HG03558 (cell line): ENCODE data around the gene HSPBP1.
A peak's percentile ranks its signal among the peaks of the same experiment; 100 is the strongest.

Experiments
- ATAC-seq: cut with Tn5 transposase; IDR thresholded peaks from one replicate; pipeline ENCODE4 v1.9.1; 2021; ENCODE audit warnings: moderate number of reproducible peaks; ENCODE audit not compliant: unreplicated experiment; ENCODE audit errors: extremely low read depth

The HSPBP1 gene

GRCh38 chr19:55257461-55258420 lies 22.2 kb downstream of the HSPBP1 start:
- ATAC-seq, result no peak

GRCh38 chr19:55256562-55257460 lies 23.1 kb downstream of the HSPBP1 start:
- ATAC-seq, result no peak

- no peak for ATAC-seq
Observed at GRCh38 chr19:55255618-55256423, 24.1 kb downstream of the HSPBP1 start.

DNA sequence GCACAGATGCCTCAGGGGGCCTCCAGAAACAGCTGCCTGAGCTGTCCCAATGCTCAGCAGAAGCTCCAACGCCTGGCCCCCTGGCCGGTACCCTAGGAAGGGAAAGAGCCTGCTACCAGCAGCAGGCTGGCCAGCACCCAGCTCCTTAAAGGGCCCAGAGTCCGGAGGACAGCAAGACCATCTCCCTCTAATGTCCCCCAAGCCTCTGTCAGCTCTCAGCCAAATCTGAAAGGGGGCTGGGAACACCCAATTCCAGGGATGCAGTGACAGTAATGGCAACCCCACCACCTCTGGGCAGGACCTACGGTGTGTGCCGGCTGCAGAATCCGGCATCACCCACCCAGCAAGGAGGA lies 25.3 kb downstream of the HSPBP1 start:
- ATAC-seq, result no peak

- peak; percentile 28 for ATAC-seq
Observed at GRCh38 chr19:55253842-55254624, 25.9 kb downstream of the HSPBP1 start.

DNA sequence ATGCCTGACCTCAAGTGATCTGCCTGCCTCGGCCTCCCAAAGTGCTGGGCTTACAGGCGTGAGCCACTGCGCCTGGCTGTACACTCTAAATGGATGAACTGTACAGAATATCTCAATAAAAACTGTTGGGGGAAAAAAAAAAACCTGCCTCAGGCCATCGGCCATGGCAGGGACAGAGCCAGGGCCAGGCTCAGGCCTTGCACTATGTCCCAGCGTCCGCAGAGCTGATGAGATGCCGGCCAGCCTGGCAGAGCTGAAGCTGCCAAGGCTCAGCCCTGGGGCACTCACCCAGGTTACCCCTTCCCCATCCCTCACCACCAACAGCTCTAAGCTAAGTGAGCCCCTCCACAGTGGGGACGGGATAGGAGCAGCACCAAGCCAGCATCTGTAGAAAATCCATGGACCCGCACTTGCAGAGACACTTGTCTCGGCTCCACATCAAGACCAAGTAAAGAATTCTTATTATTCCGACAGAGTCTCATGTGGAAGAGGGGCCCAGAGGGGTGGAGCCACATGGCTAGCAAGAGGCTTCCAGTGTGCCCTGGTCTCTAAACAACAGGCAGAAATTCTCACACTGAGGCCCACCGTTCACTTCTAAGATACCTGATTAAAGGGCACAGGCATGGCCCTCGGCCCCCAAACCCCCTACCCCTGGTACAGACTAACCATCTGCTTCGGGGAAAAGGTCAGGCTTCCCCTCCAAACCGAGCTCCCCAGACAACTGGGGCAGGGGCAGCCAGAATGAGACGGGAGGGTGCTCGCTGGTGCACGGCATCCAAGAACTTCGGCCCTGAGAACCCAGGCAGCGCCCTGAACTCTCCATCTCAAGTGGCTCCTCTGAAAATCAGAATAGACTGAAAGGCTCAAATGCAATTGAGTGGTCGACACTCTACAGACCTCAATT lies 26.9 kb downstream of the HSPBP1 start:
- ATAC-seq, result no peak

GRCh38 chr19:55251341-55252081 lies 28.4 kb downstream of the HSPBP1 start:
- no peak for ATAC-seq

DNA sequence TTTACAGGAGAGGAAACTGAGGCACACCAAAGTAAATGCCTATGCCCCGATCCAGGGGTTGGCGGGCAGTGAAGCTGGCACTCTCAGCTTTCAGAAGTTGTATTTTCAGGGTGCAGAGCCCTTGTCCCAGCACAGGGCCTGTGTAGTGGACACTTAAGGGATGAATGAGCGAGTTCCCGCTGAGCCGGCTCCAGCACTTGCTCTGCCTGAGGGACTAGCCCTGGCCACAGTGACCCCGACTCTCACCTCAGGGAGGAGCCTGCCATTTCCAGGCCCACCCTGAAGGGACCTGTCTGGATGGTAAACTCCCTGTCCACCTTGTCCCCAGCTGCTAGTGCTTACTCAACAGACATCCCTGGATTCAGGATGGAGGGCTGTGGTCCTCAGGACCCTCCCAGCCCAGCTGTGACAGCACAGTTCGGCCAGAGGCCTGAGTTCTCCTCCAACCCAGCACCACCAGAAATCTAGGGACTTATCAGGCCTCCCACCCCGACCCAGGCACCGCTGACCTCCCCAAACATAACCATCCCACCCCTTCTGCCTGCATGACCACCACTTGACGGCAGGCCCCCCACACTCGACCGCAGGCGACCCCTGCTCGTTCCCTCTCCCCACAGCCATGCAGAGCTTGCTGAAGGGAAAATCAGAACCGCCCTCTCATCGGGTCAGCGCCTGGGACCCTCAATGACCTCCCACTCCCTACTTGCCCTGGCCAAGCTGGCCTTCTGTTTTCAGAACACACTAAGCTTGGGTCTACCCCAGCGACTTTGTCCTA lies 29.5 kb downstream of the HSPBP1 start:
- no peak for ATAC-seq

DNA sequence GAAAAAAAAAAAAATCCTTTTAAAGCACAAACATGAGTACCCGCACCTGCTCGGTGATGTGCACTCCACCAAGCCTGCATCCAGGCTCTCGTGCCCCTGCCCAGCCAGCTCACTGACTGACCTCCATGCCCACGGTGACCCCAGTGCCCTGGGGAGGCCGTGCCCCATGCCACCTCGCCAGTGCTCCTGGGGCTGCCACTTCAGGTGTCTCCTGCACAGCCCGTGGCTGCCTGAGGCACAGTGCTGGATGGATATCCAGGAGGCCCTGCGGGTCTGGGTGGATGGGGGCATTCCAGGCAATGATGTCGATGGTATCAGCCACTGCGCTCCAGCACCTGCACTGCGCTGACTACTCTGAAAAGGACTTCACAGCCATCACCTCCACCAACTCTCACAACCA lies 30.1 kb downstream of the HSPBP1 start:
- no peak for ATAC-seq

GRCh38 chr19:55248704-55249103 lies 31.2 kb downstream of the HSPBP1 start:
- no peak for ATAC-seq

- ATAC-seq, result no peak
Observed at GRCh38 chr19:55248166-55248675, 31.7 kb downstream of the HSPBP1 start.

DNA sequence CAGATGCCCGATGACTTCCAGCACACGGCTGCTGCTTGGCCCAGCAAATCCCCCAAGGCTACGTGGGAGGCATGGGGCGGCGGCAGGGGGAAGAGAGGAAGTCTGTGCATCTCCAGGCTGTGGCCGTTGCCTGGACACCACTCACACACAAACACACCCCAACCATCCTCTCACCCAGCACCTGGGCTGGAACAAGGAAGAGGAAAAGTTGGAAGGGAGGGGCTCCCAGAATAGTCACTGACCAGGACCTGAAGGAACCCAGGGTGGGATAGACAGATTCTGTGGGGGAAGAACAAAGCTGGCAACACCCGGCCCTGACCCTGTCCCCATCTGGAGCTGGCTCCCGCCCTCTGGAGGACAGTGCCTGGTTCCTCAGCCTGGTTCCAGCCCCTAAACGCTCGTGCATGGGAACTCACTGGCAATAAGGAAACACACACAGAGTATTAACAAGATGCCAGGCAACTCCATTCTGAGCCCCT lies 32.2 kb downstream of the HSPBP1 start:
- ATAC-seq, result no peak

DNA sequence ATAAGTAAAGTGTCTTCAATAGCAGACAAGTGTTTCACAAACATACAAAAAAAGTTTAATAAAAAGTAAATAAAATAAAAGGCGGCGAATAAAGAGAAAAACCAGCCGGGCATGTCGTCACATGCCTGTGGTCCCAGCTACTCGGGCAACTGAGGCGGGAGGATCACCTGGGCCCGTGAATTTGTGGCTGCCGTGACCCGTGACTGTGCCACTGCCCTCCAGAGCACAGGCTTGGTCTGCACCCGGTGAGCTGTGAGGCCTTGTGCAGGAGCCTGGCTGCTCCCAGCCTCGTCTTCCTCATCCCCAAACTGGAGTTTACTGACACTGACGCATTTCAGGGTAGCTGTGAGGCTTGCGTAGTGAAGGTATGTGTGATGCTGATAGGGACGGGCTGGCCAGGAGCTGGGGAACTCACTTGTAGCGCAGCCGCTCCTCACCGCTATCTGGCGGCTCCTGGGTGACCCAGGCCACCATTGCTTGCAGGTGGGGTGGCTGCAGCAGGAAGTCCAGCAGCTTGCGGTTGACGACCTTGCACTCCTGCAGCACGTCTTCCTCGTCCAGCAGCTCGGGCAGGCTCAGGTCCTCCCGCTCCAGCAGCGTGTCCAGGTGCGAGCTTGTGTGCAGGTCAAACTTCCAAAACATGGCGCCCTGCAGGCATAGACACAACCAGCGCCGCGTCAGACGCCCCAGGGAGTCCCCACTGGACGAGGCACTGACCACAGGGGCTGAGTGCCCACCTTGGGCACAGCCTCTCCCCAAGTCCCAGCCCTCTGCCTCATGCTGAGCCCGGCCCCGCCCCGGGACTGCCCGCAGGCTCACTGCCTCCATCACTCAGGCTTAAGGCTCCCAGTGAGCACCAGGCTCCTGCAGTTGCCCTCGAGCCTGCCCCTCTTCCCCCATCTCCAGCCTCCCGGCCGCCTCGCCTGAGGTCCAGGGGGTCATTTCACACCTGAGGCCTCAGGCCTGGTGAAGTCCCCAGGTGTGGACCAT lies 33.2 kb downstream of the HSPBP1 start:
- ATAC-seq, result no peak

DNA sequence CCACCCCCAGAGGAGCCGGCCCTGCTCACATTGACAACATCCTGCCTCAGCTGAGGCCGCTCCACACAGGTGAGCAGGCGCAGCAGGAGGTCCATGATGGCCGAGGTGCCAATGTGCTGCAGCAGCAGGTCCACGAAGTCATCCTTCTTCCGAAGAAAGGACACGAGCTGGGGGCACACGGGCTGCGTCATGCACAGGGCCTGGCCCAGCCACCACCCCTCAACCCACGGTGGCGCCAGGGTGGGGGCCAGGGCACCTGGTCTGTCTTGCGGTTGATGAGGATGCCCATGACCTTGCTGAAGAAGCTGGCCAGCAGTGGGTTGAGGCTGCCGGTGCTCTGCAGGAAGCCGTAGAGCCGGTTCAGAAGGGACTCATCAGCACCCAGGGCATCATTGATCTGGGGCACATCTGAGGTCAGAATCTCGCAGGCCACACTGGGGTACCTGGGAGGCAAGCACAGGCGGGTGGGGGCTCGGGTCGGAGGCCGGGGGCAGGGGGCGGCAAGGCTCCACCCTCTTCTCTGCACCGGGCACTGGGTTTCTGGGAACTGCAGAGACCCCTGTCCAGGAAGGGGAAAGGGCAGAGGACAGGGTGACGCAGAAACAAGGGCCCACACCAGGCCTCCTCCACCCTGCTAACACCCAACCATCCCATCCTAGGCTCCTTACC lies 34.5 kb downstream of the HSPBP1 start:
- no peak for ATAC-seq

- no peak for ATAC-seq
Observed at GRCh38 chr19:55244004-55244680, 35.8 kb downstream of the HSPBP1 start.
